ENCODE measurements around the gene BDKRB2.

DNA sequence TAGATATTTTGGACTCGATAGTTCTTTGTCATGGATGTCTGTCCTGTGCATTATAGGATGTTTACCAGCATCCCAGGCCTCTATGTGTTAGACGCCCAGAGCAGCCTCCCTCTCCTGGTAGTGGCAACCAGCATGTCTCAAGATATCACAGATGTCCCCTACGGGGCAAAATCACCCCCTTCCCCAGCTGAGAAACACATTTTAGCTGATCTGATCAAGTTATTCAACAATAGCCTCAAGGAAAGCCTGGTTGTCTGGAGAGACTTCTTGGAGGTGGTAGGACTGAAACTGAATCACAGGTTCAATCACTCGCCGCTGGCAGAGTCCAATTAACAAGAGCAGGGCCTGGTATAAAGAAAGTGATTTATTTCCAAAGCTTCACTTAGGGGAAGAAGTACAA, 69.0 kb downstream of the BDKRB2 start:
- TF ChIP-seq POLR2AphosphoS5 (IDR thresholded peaks at IDR 0.05) (no peak), RAD21 (conservative IDR thresholded peaks at IDR 0.05) (no peak), EP300 (conservative IDR thresholded peaks at IDR 0.05; ENCODE audit: poor library complexity, severe bottlenecking) (no peak), EZH2 (IDR thresholded peaks at IDR 0.05; ENCODE audit: borderline replicate concordance, insufficient read depth, low read length, poor library complexity, severe bottlenecking) (no peak)
- TF ChIP-seq, protein P1, sequence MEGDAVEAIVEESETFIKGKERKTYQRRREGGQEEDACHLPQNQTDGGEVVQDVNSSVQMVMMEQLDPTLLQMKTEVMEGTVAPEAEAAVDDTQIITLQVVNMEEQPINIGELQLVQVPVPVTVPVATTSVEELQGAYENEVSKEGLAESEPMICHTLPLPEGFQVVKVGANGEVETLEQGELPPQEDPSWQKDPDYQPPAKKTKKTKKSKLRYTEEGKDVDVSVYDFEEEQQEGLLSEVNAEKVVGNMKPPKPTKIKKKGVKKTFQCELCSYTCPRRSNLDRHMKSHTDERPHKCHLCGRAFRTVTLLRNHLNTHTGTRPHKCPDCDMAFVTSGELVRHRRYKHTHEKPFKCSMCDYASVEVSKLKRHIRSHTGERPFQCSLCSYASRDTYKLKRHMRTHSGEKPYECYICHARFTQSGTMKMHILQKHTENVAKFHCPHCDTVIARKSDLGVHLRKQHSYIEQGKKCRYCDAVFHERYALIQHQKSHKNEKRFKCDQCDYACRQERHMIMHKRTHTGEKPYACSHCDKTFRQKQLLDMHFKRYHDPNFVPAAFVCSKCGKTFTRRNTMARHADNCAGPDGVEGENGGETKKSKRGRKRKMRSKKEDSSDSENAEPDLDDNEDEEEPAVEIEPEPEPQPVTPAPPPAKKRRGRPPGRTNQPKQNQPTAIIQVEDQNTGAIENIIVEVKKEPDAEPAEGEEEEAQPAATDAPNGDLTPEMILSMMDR (IDR thresholded peaks at IDR 0.05; ENCODE audit: poor library complexity, severe bottlenecking): no peak
